Caco-2 (cell line): ENCODE measurements around the gene EML4. TPM values are rescaled to one million over a fixed set of nuclear protein-coding genes. Genes with fewer than 3 reads are reported as not detected.
"Not testable (repeated sequence)": the region's sequence is repeated elsewhere in the genome, so short reads cannot be mapped to it uniquely, and the experiment has no call there.

Experiments used
- BruUV-seq: library from RNA; stranded (reverse); fragments of 400-500 nt; replicated peaks from 2 replicates; lab custom pipeline; 2021; lab: Mats Ljungman, UMichigan
- CTCF ChIA-PET: fragments of 300-600 bp; sonication (Branson Sonifier 250); formaldehyde crosslinking; loops from one replicate; lab custom pipeline; 2022; ENCODE audit warnings: antibody characterized with exemption; lab: Charles Lee
- POLR2A ChIA-PET: fragments of 300-600 bp; sonication (Branson Sonifier 250); formaldehyde crosslinking; loops from one replicate; lab custom pipeline; 2022; ENCODE audit warnings: antibody characterized with exemption; lab: Charles Lee
- DNase-seq, 2 experiments: peaks; one replicate each; pipeline versions ENCODE4 v3.0.0 to v3.0.0-alpha.2; 2020 to 2022
- H3K27me3 ChIP-seq: replicated peaks from 2 replicates; pipeline ENCODE4 v1.6.0; 2011; ENCODE audit warnings: low read length; ENCODE audit not compliant: control insufficient read depth, insufficient read depth
- H3K36me3 ChIP-seq: 2 replicates; pipeline ENCODE4 v1.5.1; 2011; ENCODE audit warnings: low read length; ENCODE audit not compliant: control insufficient read depth, insufficient read depth
- H3K4me1 ChIP-seq: fragments of 250-450 bp; sonication (Bioruptor Pico); 2 replicates; pipeline ENCODE4 v1.5.1; 2020; ENCODE audit warnings: mild to moderate bottlenecking
- H3K4me3 ChIP-seq: 2 replicates; pipeline ENCODE4 v1.5.1; 2011; ENCODE audit warnings: low read depth, mild to moderate bottlenecking, control low read depth, low read length
- H3K9me3 ChIP-seq: fragments of 250-450 bp; sonication (Bioruptor Pico); 2 replicates; pipeline ENCODE4 v1.5.1; 2020; ENCODE audit warnings: mild to moderate bottlenecking, moderate library complexity
- H3K27ac Mint-ChIP-seq: one replicate; pipeline ENCODE4 v1.8.0; 2022; ENCODE audit warnings: mixed read lengths; ENCODE audit not compliant: unreplicated experiment
- H3K27me3 Mint-ChIP-seq: one replicate; pipeline ENCODE4 v1.8.0; 2022; ENCODE audit warnings: mixed read lengths; ENCODE audit not compliant: insufficient read depth, unreplicated experiment
- H3K36me3 Mint-ChIP-seq: one replicate; pipeline ENCODE4 v1.8.0; 2022; ENCODE audit warnings: mild to moderate bottlenecking, mixed read lengths; ENCODE audit not compliant: insufficient read depth, unreplicated experiment
- H3K4me1 Mint-ChIP-seq: one replicate; pipeline ENCODE4 v1.8.0; 2022; ENCODE audit warnings: low read depth, mixed read lengths; ENCODE audit not compliant: unreplicated experiment
- H3K4me3 Mint-ChIP-seq: one replicate; pipeline ENCODE4 v1.8.0; 2022; ENCODE audit warnings: mild to moderate bottlenecking, moderate library complexity, mixed read lengths; ENCODE audit not compliant: unreplicated experiment
- H3K9me3 Mint-ChIP-seq: one replicate; pipeline ENCODE4 v1.8.0; 2022; ENCODE audit warnings: mixed read lengths; ENCODE audit not compliant: unreplicated experiment
- CTCF ChIP-seq, 2 experiments: fragments of 200-600 bp in 1 of 2; IDR thresholded peaks; 1 replicate in 1 of 2; 2 replicates in 1 of 2; pipeline versions ENCODE4 v1.5.1 to v1.8.0; 2011 to 2022; ENCODE audit warnings: antibody characterized with exemption in 1 of 2, control low read depth in 1 of 2, inconsistent platforms in 1 of 2, low read depth in 1 of 2, low read length in 1 of 2, mild to moderate bottlenecking in 1 of 2, moderate library complexity in 1 of 2; ENCODE audit not compliant: insufficient read depth in 1 of 2, severe bottlenecking in 1 of 2, unreplicated experiment in 1 of 2
- intact Hi-C: fragments of 100-400 bp; cut with micrococcal nuclease; formaldehyde crosslinking; loops from one replicate; pipeline ENCODE4 v1.10.0; 2022; ENCODE audit not compliant: unreplicated experiment
- total RNA-seq: library from RNA; stranded (reverse); gene quantifications from 2 replicates; pipeline ENCODE4 v1.2.3, GENCODE V29; 2022

Gene EML4
- total RNA-seq, 1 experiment from 2014 or later, result 125 TPM

- Histone ChIP-seq H3K9me3 (no peaks in the 10 kb centered on the region), H3K27me3 (no peaks in the 10 kb centered on the region), H3K36me3 (no peaks in the 10 kb centered on the region), H3K4me1 (peaks cover 43% of the 10 kb centered on the region), H3K4me3 (no peak overlapping the region)
- peaks cover 44% of the 10 kb centered on the region for H3K4me1 Mint-ChIP-seq
- no peak for DNase-seq
- H3K9me3 Mint-ChIP-seq, result no peaks in the 10 kb centered on the region
- no peak overlapping the region for H3K4me3 Mint-ChIP-seq
- intact Hi-C loops, result no loop called here
- H3K36me3 Mint-ChIP-seq, result no peaks in the 10 kb centered on the region
- no TSS peak for BruUV-seq
- peak overlapping the region; percentile 15 for H3K27ac Mint-ChIP-seq
- no peaks in the 10 kb centered on the region for H3K27me3 Mint-ChIP-seq
- no peak for TF ChIP-seq CTCF (IDR thresholded peaks at IDR 0.05; ENCODE audit: insufficient read depth in 1 of 2, low read depth in 1 of 2, low read length in 1 of 2, severe bottlenecking in 1 of 2, unreplicated experiment in 1 of 2)
- CTCF ChIA-PET, result no interaction called here
- POLR2A ChIA-PET, result interaction anchor here (1.2 kb wide), 1 partner anchor 13 kb away, joined by 6 read pairs; no protein-coding TSS in a partner anchor
Observed at GRCh38 chr2:42128721-42129486, 40.2 kb upstream of the EML4 start.

GRCh38 chr2:42129487-42129852 lies 39.7 kb upstream of the EML4 start:
- Histone ChIP-seq H3K9me3 (no peaks in the 10 kb centered on the region), H3K4me1 (peaks cover 42% of the 10 kb centered on the region), H3K4me3 (no peak overlapping the region), H3K36me3 (no peaks in the 10 kb centered on the region), H3K27me3 (no peaks in the 10 kb centered on the region)
- H3K4me1 Mint-ChIP-seq, result peaks cover 41% of the 10 kb centered on the region
- H3K36me3 Mint-ChIP-seq, result no peaks in the 10 kb centered on the region
- ChIA-PET CTCF (no interaction called here), POLR2A (interaction anchor here (1.2 kb wide), 1 partner anchor 12 kb away, joined by 6 read pairs; no protein-coding TSS in a partner anchor)
- H3K4me3 Mint-ChIP-seq, result no peak overlapping the region
- no TSS peak for BruUV-seq
- DNase-seq, result no peak
- intact Hi-C loops, result no loop called here
- peak overlapping the region; percentile 15 for H3K27ac Mint-ChIP-seq
- no peaks in the 10 kb centered on the region for H3K27me3 Mint-ChIP-seq
- TF ChIP-seq CTCF (IDR thresholded peaks at IDR 0.05; ENCODE audit: insufficient read depth in 1 of 2, low read depth in 1 of 2, low read length in 1 of 2, severe bottlenecking in 1 of 2, unreplicated experiment in 1 of 2), result no peak
- no peaks in the 10 kb centered on the region for H3K9me3 Mint-ChIP-seq

- no peaks in the 10 kb centered on the region for H3K27me3 ChIP-seq
- TF ChIP-seq CTCF (IDR thresholded peaks at IDR 0.05; ENCODE audit: insufficient read depth in 1 of 2, low read depth in 1 of 2, low read length in 1 of 2, severe bottlenecking in 1 of 2, unreplicated experiment in 1 of 2), result no peak
- H3K36me3 Mint-ChIP-seq, result no peaks in the 10 kb centered on the region
- no TSS peak for BruUV-seq
- ChIA-PET POLR2A (interaction anchor here (1.2 kb wide), 1 partner anchor 12 kb away, joined by 6 read pairs; no protein-coding TSS in a partner anchor), CTCF (no interaction called here)
- intact Hi-C loops, result loop anchor here (5.0 kb wide), 1 partner anchor 37 kb away; the partner anchor contains the start of gene EML4
- no peaks in the 10 kb centered on the region for H3K9me3 ChIP-seq
- H3K27ac Mint-ChIP-seq, result peak overlapping the region; percentile 15
- no peaks in the 10 kb centered on the region for H3K9me3 Mint-ChIP-seq
- H3K36me3 ChIP-seq, result no peaks in the 10 kb centered on the region
- no peak overlapping the region for H3K4me3 ChIP-seq
- peaks cover 44% of the 10 kb centered on the region for H3K4me1 ChIP-seq
- no peaks in the 10 kb centered on the region for H3K27me3 Mint-ChIP-seq
- H3K4me3 Mint-ChIP-seq, result no peak overlapping the region
- no peak for DNase-seq
- peaks cover 41% of the 10 kb centered on the region for H3K4me1 Mint-ChIP-seq
Observed at GRCh38 chr2:42129947-42130346, 39.2 kb upstream of the EML4 start.

- H3K4me3 ChIP-seq, H3K27ac Mint-ChIP-seq, H3K36me3 ChIP-seq, H3K9me3 Mint-ChIP-seq, H3K9me3 ChIP-seq, H3K27me3 ChIP-seq, H3K4me3 Mint-ChIP-seq, H3K36me3 Mint-ChIP-seq, BruUV-seq, POLR2A ChIA-PET, CTCF ChIA-PET, DNase-seq, H3K27me3 Mint-ChIP-seq: not testable (repeated sequence)
- peaks cover 50% of the 10 kb centered on the region for H3K4me1 ChIP-seq
- intact Hi-C loops, result loop anchor here (5.0 kb wide), 1 partner anchor 36 kb away; the partner anchor contains the start of gene EML4
- peaks cover 45% of the 10 kb centered on the region for H3K4me1 Mint-ChIP-seq
Observed at GRCh38 chr2:42130858-42131257, 38.3 kb upstream of the EML4 start.
